HG02840 (cell line): ENCODE data around the gene GPBAR1.

Experiments used
- ATAC-seq: cut with Tn5 transposase; IDR thresholded peaks from one replicate; pipeline ENCODE4 v1.9.1; 2021; ENCODE audit warnings: mild to moderate bottlenecking, moderate library complexity, moderate number of reproducible peaks; ENCODE audit not compliant: unreplicated experiment, low FRiP score

GPBAR1 gene

DNA sequence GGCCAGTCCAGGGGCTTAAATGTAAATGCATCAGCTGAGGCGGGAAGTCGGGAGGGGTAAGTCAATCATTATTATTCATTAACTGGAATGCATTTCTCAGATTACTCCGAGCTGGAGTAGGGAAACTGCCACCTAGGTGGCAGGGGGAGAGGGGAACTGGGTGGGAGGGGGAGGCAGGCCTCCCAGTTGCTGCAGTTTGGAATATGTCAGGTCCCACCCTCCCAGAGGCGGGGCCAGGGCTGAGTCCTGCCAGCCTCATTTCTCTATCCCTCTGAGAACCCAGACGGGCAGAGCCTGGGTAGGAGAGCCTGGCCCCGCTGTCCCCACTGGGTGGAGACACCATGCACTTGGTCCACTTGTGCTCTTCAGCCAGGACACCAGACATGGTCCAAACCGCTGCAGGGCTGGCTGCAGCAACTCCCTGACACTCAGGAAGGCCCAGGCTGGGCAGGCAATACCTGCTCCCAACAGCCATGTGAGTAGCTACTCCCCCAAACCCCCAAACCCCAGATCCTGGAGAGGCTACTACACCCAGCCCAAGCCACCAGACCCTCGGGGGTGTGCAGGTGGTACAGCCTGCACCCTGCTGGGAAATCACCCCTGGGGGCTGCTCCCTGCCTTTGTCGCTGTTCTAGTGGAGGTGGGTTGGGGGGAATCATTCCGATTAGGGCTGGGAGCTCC lies at the start of gene GPBAR1:
Gene GPBAR1 (plus strand): TSS at position 274 of the 681 bp plus-strand sequence. CDS start 1,710 bp downstream, outside the sequence.
- no peak for ATAC-seq

GRCh38 chr2:218214116-218214515 lies 46.7 kb upstream of the GPBAR1 start:
- no peak for ATAC-seq

GRCh38 chr2:218216336-218216673 lies 44.5 kb upstream of the GPBAR1 start:
- no peak for ATAC-seq

DNA sequence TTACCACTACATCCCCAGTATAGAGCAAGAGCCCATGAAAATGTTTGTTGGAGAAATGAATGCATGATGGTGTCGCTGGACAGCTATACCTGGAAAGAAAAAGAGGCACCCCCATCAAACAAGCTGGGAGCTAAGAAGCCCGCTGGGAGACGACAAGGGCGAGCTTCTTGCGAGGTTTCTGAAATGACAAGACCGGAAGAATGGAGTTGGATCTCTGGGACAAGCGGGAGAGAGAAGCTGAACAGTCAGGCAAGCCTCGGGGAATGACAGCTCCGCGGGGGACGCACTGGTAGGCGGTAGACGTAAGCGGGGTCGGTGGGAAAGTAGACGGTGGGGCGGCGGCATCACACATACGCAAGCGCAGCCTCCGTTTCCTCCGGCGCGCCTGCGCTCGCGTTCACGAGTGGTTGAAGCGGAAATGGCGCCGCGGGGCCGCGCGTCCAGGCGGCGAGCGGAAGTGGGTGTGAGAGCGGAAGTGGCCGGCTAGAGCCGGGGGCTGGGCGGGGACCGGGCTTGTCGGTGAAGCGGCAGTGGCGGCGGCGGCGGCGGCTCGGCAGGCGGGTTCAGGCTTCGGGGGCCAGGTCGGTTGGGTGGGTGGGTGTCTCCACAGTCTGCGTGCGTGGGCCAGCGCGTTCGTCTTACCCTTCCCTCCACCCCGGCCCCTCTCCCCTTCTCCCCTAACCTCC lies 44.0 kb upstream of the GPBAR1 start, which contains the start of gene ARPC2:
Gene ARPC2 (plus strand): TSS at position 516 of the 686 bp plus-strand sequence. CDS start 282 bp downstream, outside the sequence.
- peak; percentile 69 for ATAC-seq

DNA sequence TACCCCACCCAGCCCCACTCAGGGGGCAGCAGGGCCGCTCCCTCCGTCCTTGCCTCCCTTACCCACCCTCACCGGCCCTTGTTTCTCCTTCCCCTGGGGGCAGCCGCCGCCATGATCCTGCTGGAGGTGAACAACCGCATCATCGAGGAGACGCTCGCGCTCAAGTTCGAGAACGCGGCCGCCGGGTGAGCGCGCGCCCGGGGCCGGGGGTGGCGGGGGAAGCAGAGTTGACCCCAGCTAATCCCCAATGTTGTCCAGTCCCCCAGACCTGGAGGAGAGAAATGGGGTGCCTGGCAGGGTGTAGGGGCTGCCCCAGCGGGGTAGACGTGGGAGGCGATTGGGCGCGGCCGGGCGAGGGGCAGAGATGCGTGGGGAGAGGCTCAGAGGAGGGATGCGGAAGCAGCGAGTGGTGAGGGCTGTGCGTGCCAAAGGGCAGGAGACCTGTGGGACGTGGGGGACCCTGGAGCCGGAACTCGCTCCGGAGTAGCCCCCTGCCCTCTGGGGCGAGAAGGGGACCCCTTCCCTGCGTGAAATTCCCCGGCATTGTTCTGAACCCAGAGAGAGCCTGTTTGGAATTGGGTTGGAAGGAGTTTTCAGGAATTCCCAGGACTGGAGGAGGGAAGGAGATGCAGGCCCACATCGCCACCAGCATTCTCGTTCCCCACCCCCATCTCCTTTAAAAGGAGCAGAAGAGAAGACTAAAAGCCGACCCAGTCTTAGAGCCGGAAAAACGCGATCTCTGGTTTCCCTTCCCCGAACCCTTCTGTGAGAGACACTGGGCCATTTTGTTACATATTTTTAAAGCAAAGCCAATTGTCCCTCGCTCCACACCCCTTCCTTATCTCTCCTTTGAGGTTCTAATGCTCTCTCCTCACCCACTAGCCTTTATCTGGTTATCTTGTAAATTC lies 43.2 kb upstream of the GPBAR1 start:
- ATAC-seq: no peak

- ATAC-seq: peak; percentile 55
Measured at GRCh38 chr2:218218268-218219185, 42.3 kb upstream of the GPBAR1 start.

- no peak for ATAC-seq
Measured at GRCh38 chr2:218219934-218220333, 40.9 kb upstream of the GPBAR1 start.

- no peak for ATAC-seq
Measured at GRCh38 chr2:218221000-218221399, 39.8 kb upstream of the GPBAR1 start.

GRCh38 chr2:218223046-218223445 lies 37.8 kb upstream of the GPBAR1 start:
- no peak for ATAC-seq

DNA sequence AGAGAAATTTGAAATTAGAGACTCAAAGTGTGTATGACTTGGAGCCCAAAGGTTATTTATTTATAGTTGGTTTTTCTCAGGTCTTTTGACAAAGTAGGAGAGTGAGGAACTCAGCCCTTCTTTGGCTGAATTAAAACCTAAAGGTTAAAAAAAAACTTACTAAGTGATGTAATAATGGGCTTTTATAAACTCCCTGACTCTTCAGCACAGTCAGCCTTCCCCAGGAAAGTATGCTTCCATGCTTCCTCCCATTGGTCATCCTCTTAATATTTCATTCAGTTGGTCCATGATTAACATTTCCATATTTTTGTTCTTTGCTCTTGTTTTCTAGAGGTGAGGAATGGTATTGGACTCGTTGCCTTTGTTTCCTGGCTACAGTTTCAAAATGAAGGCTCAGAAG lies 36.6 kb upstream of the GPBAR1 start:
- ATAC-seq: no peak

DNA sequence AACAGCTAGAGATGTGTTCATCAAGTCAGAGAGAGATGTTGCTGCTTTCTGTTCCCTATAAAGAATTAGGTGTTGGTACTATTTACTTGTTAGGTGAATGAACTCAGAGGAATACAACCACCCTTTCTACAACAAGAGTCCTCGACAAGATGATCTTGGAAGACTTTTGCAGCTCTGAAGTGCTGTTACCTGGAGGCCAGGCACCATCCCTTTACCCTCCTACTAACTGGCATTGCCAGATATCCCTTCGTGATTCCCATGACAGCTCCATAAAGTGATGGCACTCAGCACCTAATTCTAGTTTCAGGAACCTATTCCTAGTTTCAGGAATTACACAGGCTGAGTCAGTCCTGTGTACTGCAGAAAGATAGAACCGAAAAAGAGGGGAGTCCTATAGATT lies 33.9 kb upstream of the GPBAR1 start:
- no peak for ATAC-seq

- ATAC-seq: no peak
Measured at GRCh38 chr2:218228366-218229090, 32.3 kb upstream of the GPBAR1 start.

DNA sequence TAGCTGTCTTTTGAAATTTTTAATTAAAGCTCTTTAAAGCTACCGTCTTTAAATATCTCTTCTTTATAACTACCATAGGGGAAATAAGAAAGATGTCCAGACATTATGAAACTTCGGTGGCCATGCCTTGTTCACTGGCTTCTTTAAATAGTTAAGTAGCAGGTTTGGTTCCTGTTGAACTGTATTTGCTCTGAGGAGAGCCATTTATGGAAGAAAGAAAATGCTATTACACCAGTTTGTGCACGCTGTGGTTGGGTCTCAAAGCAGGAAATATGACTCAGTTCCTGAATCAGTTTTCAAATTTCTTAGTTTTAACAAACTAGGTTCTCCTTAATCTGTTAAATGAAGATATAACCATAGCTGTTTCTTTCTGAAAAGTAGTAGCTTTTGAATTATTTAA lies 31.6 kb upstream of the GPBAR1 start:
- peak; percentile 77 for ATAC-seq

DNA sequence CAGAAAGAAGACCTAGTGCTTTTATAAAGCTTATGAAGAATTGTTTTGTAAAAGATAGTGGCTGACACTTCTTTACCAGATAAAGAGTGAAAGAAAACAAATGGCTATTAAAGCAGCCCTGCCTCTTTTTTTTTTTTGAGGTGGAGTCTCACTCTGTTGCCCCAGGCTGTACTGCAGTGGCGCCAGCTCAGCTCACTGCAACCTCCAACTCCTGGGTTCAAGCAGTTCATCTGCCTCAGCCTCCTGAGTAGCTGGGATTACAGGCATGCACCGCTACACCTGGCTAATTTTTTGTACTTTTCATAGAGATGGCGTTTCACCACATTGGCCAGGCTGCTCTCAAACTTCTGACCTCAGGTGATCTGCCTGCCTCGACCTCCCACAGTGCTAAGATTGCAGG lies 31.0 kb upstream of the GPBAR1 start:
- no peak for ATAC-seq

DNA sequence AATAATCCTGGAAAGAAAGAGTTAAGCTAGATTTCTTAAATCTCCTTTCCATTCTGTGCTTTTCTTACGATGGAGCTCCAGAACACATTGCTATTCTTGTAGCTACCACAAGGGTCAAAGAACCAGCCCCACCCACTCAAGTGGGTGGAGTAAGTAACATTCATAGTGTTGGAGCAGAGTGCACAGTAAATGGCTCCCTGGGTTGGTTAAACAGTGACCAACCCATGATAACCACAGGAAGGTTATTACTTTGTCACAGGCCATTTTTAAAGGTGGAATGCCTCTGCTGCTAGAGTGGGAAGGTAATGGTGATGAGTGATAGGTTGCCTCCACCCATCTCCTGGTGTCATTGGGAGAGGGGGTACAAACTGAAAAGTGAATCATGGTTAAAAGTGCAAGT lies 29.9 kb upstream of the GPBAR1 start:
- ATAC-seq: peak; percentile 42

DNA sequence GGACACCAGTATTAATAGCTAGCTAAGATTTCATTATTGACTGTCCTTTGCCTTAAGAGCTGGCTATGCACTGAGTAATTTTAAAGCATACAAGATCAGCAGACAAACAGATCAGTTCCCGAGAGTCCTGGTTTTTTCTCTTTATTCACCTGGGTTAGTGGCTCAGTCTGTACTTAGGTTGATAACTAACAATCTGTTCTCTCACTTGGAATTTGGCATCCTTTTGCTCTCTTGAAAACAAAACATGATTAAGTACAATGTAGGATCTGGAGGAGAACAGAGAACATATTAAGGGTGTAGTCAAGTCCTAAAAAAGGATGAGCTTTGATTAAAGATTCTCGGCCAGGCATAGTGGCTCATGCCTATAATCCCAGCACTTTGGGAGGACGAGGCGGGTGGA lies 27.3 kb upstream of the GPBAR1 start:
- no peak for ATAC-seq

- ATAC-seq: no peak
Measured at GRCh38 chr2:218234521-218234920, 26.3 kb upstream of the GPBAR1 start.

DNA sequence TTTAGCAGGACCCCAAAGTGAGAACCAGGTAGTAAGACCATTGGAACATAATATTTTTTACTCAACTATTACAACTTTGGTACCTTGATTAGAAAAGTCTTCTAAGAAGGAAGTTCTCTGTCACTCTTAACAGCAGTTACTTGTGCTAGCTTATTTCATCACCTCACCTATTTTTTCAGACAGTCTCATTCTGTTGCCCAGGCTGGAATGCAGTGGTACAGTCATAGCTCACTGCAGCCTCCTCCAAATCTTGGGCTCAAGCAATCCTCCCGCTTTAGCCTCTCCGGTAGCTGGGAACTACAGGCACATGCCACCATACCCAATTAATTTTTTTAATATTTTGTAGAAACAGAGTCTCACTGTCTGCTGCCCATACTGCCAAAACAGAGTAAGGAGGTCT lies 25.8 kb upstream of the GPBAR1 start:
- no peak for ATAC-seq

DNA sequence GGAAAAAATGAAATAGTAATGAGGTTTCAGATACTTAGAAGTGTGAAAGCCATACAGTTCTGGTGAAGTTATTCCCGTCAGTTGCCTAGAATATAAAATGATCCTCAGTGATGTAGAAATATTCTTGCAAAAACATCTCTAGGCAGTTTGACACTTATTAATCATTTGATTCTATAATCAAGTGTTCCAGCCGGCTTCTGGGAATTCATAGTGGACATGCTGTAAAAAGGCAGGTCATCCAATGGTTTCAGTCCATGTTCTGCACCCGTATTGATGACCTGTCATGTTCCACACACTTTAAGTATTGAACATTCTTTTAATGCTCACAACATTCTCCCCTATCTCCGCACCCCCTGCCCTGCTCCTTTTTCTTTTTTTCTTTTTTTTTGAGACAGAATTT lies 24.0 kb upstream of the GPBAR1 start:
- ATAC-seq: no peak
